ENCODE measurements around the gene RNF212. TPM values are rescaled to one million over a fixed set of nuclear protein-coding genes. Genes with fewer than 3 reads are reported as not detected.

Gene RNF212
- total and polyA plus RNA-seq, 2 of the 13 experiments (the other 11 are each of a cell fraction or from before 2014, with no cell fraction given), result not detected

DNA sequence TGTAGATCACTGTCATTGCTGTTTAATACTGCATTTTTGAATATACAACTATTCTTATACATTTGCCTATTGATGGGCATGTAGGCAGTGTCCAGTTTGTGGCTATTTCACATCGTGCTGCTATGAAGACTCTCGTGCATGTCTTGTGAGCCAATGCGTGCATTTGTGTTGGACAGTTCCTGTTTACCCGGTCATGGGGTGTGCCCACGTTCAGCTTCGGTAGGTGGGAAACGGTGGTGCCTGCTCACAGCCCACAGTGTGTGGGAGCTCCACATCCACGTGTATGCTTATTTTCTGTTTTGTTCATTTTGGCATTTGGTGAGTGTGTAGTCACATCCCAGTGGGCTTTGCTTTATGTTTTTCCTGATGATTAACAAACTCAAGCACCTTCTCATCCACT is 19.7 kb upstream of the RNF212 start:
- H3K79me2 ChIP-seq (ENCODE audit: insufficient read depth, low read length), result no peaks in the 10 kb centered on the region
- H3K27me3 ChIP-seq (ENCODE audit: control insufficient read depth in 1 of 2, insufficient read depth in 2 of 2, low read length in 2 of 2), result peaks cover 2 to 9% of the 10 kb centered on the region in 2 experiments; a peak in 1 of 5 replicates
- no peak overlapping the region for H3K4me2 ChIP-seq (ENCODE audit: low read depth, low read length)
- no peak overlapping the region for H3K9ac ChIP-seq (ENCODE audit: insufficient read depth, low read depth, low read length)
- no peak overlapping the region for H2AFZ ChIP-seq (ENCODE audit: low read length)
- ATAC-seq, result no peak
- H3K4me1 ChIP-seq (ENCODE audit: insufficient read depth, low read length), result no peaks in the 10 kb centered on the region
- H3K4me3 ChIP-seq (replicated peaks in 1 of 3; ENCODE audit: insufficient read depth in 1 of 3, low read depth in 2 of 3, low read length in 3 of 3), result no peak overlapping the region
- H3K27ac ChIP-seq (ENCODE audit: extremely low read length, insufficient read depth, low read length), result no peak overlapping the region
- no TSS peak for BruUV-seq (replicated peaks)
- DNase-seq (ENCODE audit: low spot score), result no peak
- intact Hi-C loops (cut with micrococcal nuclease; ENCODE audit: unreplicated experiment) (no loop called here), in situ Hi-C loops (cut with HindIII; ENCODE audit: extremely low pct_ligation_motif_present, low pct_unique_long_range_greater_than_20kb) (loop anchor here (5.0 kb wide), 2 partner anchors 134 to 219 kb away; no protein-coding TSS in a partner anchor)
- no peaks in the 10 kb centered on the region for H4K20me1 ChIP-seq (ENCODE audit: insufficient read depth, low read length)
- H3K36me3 ChIP-seq (replicated peaks in 1 of 2; ENCODE audit: control insufficient read depth in 1 of 2, insufficient read depth in 2 of 2, low read length in 2 of 2), result no peaks in the 10 kb centered on the region
- 14% methylated on average over 8 of the region's 8 CpGs for whole genome bisulfite sequencing (ENCODE audit: low lambda C conversion rate)
- no peaks in the 10 kb centered on the region for H3K9me3 ChIP-seq (ENCODE audit: low read length)
- TF ChIP-seq SIN3A (IDR thresholded peaks at IDR 0.05; ENCODE audit: borderline replicate concordance, low read depth, low read length), result no peak
- no peak for TF ChIP-seq HHEX (CRISPR knock-in tag; IDR thresholded peaks at IDR 0.05)
- TF ChIP-seq NFIB (CRISPR knock-in tag; IDR thresholded peaks at IDR 0.05; ENCODE audit: borderline replicate concordance), result no peak
- TF ChIP-seq FOXO1 (CRISPR knock-in tag; IDR thresholded peaks at IDR 0.05), result no peak
- no peak for TF ChIP-seq ASH2L (IDR thresholded peaks at IDR 0.05; ENCODE audit: insufficient read length, low read depth, low read length)
- TF ChIP-seq, protein P1, sequence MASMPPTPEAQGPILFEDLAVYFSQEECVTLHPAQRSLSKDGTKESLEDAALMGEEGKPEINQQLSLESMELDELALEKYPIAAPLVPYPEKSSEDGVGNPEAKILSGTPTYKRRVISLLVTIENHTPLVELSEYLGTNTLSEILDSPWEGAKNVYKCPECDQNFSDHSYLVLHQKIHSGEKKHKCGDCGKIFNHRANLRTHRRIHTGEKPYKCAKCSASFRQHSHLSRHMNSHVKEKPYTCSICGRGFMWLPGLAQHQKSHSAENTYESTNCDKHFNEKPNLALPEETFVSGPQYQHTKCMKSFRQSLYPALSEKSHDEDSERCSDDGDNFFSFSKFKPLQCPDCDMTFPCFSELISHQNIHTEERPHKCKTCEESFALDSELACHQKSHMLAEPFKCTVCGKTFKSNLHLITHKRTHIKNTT (CRISPR knock-in tag; IDR thresholded peaks at IDR 0.05), result no peak
- TF ChIP-seq, protein P2, sequence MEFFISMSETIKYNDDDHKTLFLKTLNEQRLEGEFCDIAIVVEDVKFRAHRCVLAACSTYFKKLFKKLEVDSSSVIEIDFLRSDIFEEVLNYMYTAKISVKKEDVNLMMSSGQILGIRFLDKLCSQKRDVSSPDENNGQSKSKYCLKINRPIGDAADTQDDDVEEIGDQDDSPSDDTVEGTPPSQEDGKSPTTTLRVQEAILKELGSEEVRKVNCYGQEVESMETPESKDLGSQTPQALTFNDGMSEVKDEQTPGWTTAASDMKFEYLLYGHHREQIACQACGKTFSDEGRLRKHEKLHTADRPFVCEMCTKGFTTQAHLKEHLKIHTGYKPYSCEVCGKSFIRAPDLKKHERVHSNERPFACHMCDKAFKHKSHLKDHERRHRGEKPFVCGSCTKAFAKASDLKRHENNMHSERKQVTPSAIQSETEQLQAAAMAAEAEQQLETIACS (CRISPR knock-in tag; IDR thresholded peaks at IDR 0.05), result no peak
- TF ChIP-seq ZIK1 (CRISPR knock-in tag; IDR thresholded peaks at IDR 0.05; ENCODE audit: borderline replicate concordance, low read depth), result no peak
- TF ChIP-seq, protein P3, sequence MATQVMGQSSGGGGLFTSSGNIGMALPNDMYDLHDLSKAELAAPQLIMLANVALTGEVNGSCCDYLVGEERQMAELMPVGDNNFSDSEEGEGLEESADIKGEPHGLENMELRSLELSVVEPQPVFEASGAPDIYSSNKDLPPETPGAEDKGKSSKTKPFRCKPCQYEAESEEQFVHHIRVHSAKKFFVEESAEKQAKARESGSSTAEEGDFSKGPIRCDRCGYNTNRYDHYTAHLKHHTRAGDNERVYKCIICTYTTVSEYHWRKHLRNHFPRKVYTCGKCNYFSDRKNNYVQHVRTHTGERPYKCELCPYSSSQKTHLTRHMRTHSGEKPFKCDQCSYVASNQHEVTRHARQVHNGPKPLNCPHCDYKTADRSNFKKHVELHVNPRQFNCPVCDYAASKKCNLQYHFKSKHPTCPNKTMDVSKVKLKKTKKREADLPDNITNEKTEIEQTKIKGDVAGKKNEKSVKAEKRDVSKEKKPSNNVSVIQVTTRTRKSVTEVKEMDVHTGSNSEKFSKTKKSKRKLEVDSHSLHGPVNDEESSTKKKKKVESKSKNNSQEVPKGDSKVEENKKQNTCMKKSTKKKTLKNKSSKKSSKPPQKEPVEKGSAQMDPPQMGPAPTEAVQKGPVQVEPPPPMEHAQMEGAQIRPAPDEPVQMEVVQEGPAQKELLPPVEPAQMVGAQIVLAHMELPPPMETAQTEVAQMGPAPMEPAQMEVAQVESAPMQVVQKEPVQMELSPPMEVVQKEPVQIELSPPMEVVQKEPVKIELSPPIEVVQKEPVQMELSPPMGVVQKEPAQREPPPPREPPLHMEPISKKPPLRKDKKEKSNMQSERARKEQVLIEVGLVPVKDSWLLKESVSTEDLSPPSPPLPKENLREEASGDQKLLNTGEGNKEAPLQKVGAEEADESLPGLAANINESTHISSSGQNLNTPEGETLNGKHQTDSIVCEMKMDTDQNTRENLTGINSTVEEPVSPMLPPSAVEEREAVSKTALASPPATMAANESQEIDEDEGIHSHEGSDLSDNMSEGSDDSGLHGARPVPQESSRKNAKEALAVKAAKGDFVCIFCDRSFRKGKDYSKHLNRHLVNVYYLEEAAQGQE (IDR thresholded peaks at IDR 0.05; ENCODE audit: borderline replicate concordance in 1 of 2, low read depth in 1 of 2, low read length in 2 of 2), result peak in 1 of 2 experiments; percentile 44; a peak in 1 of 4 replicates
- ChIA-PET POLR2A (no interaction called here), CTCF (ENCODE audit: low intra/inter-chr PET ratio, low total read pairs) (no interaction called here)
- FAIRE-seq, result no peak

All from HepG2 (cell line).